Natural killer cell (primary cell): Measurements from ENCODE around the gene MGAT1. TPM values are rescaled to one million over a fixed set of nuclear protein-coding genes. Genes with fewer than 3 reads are reported as not detected.

Experiments
- ATAC-seq, 3 donors: fragments of 150-1000 bp in 2 of 3; fragments of 200-7000 bp in 1 of 3; cut with Tn5 transposase; 1 replicate in 1 of 3; 2 replicates in 2 of 3; pipeline ENCODE4 v1.10.0; 2021; ENCODE audit warnings: mild to moderate bottlenecking in 2 of 3, moderate library complexity in 2 of 3
- DNase-seq, 2 donors: peaks; one replicate each; pipeline versions ENCODE4 v3.0.0 to v3.0.0-alpha.2; 2013 to 2021; ENCODE audit warnings: mixed read lengths in 1 of 2
- H3K27ac ChIP-seq: one replicate; pipeline ENCODE4 v1.5.1; 2013; ENCODE audit warnings: mild to moderate bottlenecking, low read length
- H3K27me3 ChIP-seq: one replicate; pipeline ENCODE4 v1.6.1; 2013; ENCODE audit warnings: low read length; ENCODE audit not compliant: control insufficient read depth, insufficient read depth
- H3K36me3 ChIP-seq: one replicate; pipeline ENCODE4 v1.6.1; 2013; ENCODE audit warnings: low read length; ENCODE audit not compliant: control insufficient read depth, insufficient read depth
- H3K4me1 ChIP-seq: one replicate; pipeline ENCODE4 v1.6.1; 2013; ENCODE audit warnings: low read length; ENCODE audit not compliant: control insufficient read depth, insufficient read depth
- H3K4me3 ChIP-seq: one replicate; pipeline ENCODE4 v1.5.1; 2013; ENCODE audit warnings: low read length
- H3K9me3 ChIP-seq: one replicate; pipeline ENCODE4 v1.6.1; 2013; ENCODE audit warnings: low read length; ENCODE audit not compliant: control insufficient read depth, insufficient read depth
- H3K27ac Mint-ChIP-seq, 2 donors: one replicate each; pipeline ENCODE4 v1.8.0; 2022; ENCODE audit warnings: mild to moderate bottlenecking in 2 of 2, mixed read lengths in 2 of 2, moderate library complexity in 1 of 2
- H3K27me3 Mint-ChIP-seq, 2 donors: one replicate each; pipeline ENCODE4 v1.8.0; 2022; ENCODE audit warnings: low read depth in 2 of 2, mixed read lengths in 2 of 2
- H3K36me3 Mint-ChIP-seq: one replicate; pipeline ENCODE4 v1.8.0; 2022; ENCODE audit warnings: mixed read lengths
- H3K4me1 Mint-ChIP-seq, 2 donors: one replicate each; pipeline ENCODE4 v1.8.0; 2022; ENCODE audit warnings: mixed read lengths in 2 of 2
- H3K4me3 Mint-ChIP-seq: one replicate; pipeline ENCODE4 v1.8.0; 2022; ENCODE audit warnings: mild to moderate bottlenecking, moderate library complexity, mixed read lengths
- H3K9me3 Mint-ChIP-seq, 2 donors: one replicate each; pipeline ENCODE4 v1.8.0; 2022; ENCODE audit warnings: mixed read lengths in 2 of 2
- WGBS: methylation state at CpG from one replicate; pipeline ENCODE4 v1.1.7; 2013; ENCODE audit warnings: missing lambda C conversion rate; ENCODE audit not compliant: insufficient coverage; 5-methylcytosine and 5-hydroxymethylcytosine counted together
- intact Hi-C: fragments of 100-400 bp; cut with micrococcal nuclease; formaldehyde crosslinking; loops from one replicate; pipeline ENCODE4 v1.14.2; 2022
- total RNA-seq, 4 donors: library from RNA; stranded (reverse); fragments of 120-200 nt in 1 of 4; gene quantifications; one replicate each; pipeline versions ENCODE4 v1.2.3 to v1.2.4, GENCODE V29; 2013 to 2022
- TF ChIP-seq, protein P1 (sequence below): fragments of 200-600 bp; IDR thresholded peaks from one replicate; pipeline ENCODE4 v1.8.0; 2022; ENCODE audit warnings: antibody characterized with exemption

Gene MGAT1
- total RNA-seq, 3 donors from 2014 or later (not counting 1 experiment from before 2014, with no cell fraction given): 105 to 149 (median 130) TPM

DNA sequence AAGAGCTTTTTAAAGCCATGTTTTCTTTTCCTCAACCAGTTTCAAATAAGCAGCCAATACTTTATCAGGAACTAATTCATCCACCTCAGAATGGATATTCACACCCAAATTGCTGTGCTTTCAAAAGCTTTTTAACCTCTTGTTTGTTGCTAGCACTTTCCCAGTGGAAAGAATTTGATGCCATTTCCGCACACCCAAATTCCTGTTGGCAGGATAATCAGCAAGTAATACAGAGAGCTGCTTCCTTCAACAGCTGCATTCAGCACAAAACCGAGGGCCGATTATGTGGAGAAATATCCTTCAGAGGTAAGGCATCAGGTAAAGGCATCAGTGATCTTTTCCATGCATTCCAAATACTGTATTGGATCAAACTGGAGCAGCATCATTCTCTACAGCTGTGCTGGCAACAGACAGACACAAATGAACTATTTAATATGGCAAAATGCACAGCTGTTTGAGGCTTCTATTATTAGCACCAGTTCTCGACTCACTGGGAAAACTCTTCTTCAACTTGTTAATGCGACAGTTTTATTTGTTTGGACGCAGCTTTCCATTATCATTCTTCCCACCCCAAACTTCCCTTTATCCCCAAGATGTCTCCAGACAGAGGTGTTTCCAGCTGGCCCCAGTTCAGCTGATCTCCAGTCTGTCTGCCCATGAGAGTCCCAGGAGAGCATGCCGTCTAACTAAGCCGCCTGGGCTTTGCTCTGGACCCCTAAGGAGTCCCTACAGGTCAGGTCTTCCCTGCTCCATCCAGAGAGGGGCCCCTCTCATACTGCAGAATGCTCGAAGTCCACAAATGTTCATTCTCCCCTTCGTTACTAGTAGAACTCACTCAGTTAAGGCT, 22.2 kb upstream of the MGAT1 start:
- Mint-ChIP-seq H3K4me3 (no peak overlapping the region), H3K36me3 (peaks cover 6% of the 10 kb centered on the region), H3K4me1 (peaks cover 2 to 8% of the 10 kb centered on the region in 2 donors), H3K27me3 (no peaks in the 10 kb centered on the region), H3K27ac (no peak overlapping the region), H3K9me3 (peaks cover 2 to 5% of the 10 kb centered on the region in 2 donors)
- no peak for ATAC-seq
- intact Hi-C loops: no loop called here
- DNase-seq: no peak
- TF ChIP-seq, protein P1, sequence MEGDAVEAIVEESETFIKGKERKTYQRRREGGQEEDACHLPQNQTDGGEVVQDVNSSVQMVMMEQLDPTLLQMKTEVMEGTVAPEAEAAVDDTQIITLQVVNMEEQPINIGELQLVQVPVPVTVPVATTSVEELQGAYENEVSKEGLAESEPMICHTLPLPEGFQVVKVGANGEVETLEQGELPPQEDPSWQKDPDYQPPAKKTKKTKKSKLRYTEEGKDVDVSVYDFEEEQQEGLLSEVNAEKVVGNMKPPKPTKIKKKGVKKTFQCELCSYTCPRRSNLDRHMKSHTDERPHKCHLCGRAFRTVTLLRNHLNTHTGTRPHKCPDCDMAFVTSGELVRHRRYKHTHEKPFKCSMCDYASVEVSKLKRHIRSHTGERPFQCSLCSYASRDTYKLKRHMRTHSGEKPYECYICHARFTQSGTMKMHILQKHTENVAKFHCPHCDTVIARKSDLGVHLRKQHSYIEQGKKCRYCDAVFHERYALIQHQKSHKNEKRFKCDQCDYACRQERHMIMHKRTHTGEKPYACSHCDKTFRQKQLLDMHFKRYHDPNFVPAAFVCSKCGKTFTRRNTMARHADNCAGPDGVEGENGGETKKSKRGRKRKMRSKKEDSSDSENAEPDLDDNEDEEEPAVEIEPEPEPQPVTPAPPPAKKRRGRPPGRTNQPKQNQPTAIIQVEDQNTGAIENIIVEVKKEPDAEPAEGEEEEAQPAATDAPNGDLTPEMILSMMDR: no peak
- 94% methylated on average over 10 of the region's 10 CpGs for WGBS
- H3K9me3 ChIP-seq: peaks cover 11% of the 10 kb centered on the region
- H3K4me3 ChIP-seq: no peak overlapping the region
- no peaks in the 10 kb centered on the region for H3K27me3 ChIP-seq
- H3K4me1 ChIP-seq: peaks cover 11% of the 10 kb centered on the region
- H3K27ac ChIP-seq: no peak overlapping the region
- H3K36me3 ChIP-seq: no peaks in the 10 kb centered on the region

DNA sequence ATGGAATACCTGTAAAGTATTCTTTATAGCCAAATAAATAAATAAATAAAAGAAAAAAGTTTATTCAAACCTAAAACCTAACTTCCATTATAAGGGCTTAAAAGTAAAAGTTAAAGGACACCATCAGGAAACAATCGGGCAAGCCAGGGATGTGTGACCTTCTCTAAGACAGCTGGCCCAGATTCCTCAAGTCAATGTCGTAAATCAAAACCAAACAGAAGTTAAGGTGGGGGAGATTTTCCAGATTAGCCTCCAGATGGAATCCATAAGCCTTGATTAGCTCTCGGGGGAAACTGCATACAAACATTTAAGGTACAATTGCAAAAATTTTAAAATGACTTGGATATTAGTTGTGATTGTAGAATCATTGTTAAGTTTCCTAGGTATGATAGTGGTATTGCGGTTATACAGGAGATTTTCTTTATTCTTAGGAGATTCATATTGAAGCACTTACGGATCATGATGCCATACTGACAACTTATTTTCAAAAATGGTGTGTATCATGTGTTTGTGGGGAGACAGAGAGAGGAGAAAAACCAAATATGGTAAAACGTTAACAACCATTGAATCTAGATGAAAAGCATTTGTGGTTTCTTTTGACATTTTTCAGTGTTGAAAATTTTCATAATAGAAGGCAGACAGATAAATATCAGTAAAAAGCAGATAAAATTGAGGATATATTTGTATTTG, 21.5 kb upstream of the MGAT1 start:
- ATAC-seq (no peak), DNase-seq (no peak)
- Histone ChIP-seq H3K27me3 (no peaks in the 10 kb centered on the region), H3K4me1 (peaks cover 5% of the 10 kb centered on the region), H3K4me3 (no peak overlapping the region), H3K36me3 (no peaks in the 10 kb centered on the region), H3K9me3 (peaks cover 4% of the 10 kb centered on the region), H3K27ac (no peak overlapping the region)
- peaks cover 0 to under 1% of the 10 kb centered on the region in 2 donors for H3K4me1 Mint-ChIP-seq
- H3K9me3 Mint-ChIP-seq: peaks cover under 1% of the 10 kb centered on the region in 2 donors
- intact Hi-C loops: no loop called here
- no peak overlapping the region for H3K4me3 Mint-ChIP-seq
- TF ChIP-seq, protein P1: no peak
- no peaks in the 10 kb centered on the region for H3K27me3 Mint-ChIP-seq
- no peak overlapping the region for H3K27ac Mint-ChIP-seq
- WGBS: 78% methylated on average over 6 of the region's 6 CpGs
- peaks cover 2% of the 10 kb centered on the region for H3K36me3 Mint-ChIP-seq

DNA sequence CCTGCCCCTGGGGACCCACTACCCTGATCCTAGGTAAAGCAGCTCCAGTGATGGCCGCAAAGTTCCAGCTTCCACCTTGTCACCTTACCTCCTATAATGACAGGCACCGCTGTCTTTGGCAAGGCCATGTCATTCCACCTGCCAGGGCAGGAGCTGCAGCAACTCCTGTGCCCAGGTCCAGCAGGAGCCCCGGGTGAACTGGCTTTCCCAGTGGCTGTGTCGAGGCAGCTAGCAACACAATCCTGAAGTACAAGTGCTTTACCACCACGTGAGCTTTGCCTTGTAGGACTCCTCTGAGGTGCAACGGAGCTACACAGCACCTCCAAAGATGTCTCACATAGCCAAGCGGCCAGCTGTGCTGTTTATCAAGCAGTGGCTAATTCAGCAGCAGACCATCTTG, 20.7 kb upstream of the MGAT1 start:
- peaks cover 3 to 7% of the 10 kb centered on the region in 2 donors for H3K27me3 Mint-ChIP-seq
- no peak for ATAC-seq
- H3K27ac Mint-ChIP-seq: no peak overlapping the region
- H3K4me1 Mint-ChIP-seq: no peaks in the 10 kb centered on the region
- Histone ChIP-seq H3K27ac (no peak overlapping the region), H3K9me3 (no peaks in the 10 kb centered on the region), H3K27me3 (no peaks in the 10 kb centered on the region), H3K4me1 (peaks cover 5% of the 10 kb centered on the region), H3K36me3 (no peaks in the 10 kb centered on the region), H3K4me3 (no peak overlapping the region)
- H3K4me3 Mint-ChIP-seq: no peak overlapping the region
- WGBS: 90% methylated on average over 7 of the region's 7 CpGs
- intact Hi-C loops: no loop called here
- H3K36me3 Mint-ChIP-seq: no peaks in the 10 kb centered on the region
- TF ChIP-seq, protein P1: no peak
- no peak for DNase-seq
- H3K9me3 Mint-ChIP-seq: no peaks in the 10 kb centered on the region
